Left lung (tissue), 10 donors: Measurements from ENCODE around the gene TMEM138. TPM values are rescaled to one million over a fixed set of nuclear protein-coding genes. Genes with fewer than 3 reads are reported as not detected.
A peak's percentile ranks its signal among the peaks of the same experiment; 100 is the strongest.

Experiments
- ATAC-seq: fragments of 200-7000 bp; cut with Tn5 transposase; one replicate; pipeline ENCODE4 v1.9.1; 2020; ENCODE audit warnings: moderate library complexity
- DNase-seq, 4 donors: peaks; one replicate each; pipeline ENCODE4 v3.0.0-alpha.2; 2013 to 2020
- H3K27ac ChIP-seq, 2 donors: fragments of 200-600 bp; sonication (generic) in 1 of 2; one replicate each; pipeline versions ENCODE4 v1.5.0 to v1.8.0; 2020 to 2021
- H3K27me3 ChIP-seq, 2 donors: fragments of 200-600 bp; sonication (generic) in 1 of 2; one replicate each; pipeline versions ENCODE4 v1.5.0 to v1.8.0; 2020 to 2021
- H3K36me3 ChIP-seq, 2 donors: fragments of 200-600 bp; sonication (generic) in 1 of 2; one replicate each; pipeline versions ENCODE4 v1.5.0 to v1.8.0; 2020 to 2021
- H3K4me1 ChIP-seq, 2 donors: fragments of 200-600 bp; one replicate each; pipeline ENCODE4 v1.8.0; 2021
- H3K4me3 ChIP-seq, 2 donors: fragments of 200-600 bp; sonication (generic) in 1 of 2; one replicate each; pipeline versions ENCODE4 v1.5.0 to v1.8.0; 2020 to 2021; ENCODE audit warnings: mild to moderate bottlenecking in 1 of 2
- H3K9me3 ChIP-seq, 2 donors: fragments of 200-600 bp; sonication (generic) in 1 of 2; one replicate each; pipeline versions ENCODE4 v1.5.0 to v1.8.0; 2020 to 2021
- CTCF ChIP-seq, 2 donors: fragments of 200-600 bp; sonication (generic) in 1 of 2; IDR thresholded peaks; one replicate each; pipeline versions ENCODE4 v1.5.0 to v1.8.0; 2021; ENCODE audit warnings: antibody characterized with exemption in 2 of 2
- intact Hi-C, 2 donors: fragments of 100-400 bp; cut with DNase I; formaldehyde crosslinking; loops; one replicate each; pipeline versions ENCODE4 v1.11.2 to v1.14.2; 2022
- polyA plus RNA-seq, 6 donors: library from polyadenylated mRNA; unstranded; fragments of 120-200 nt; gene quantifications; one replicate each; pipeline ENCODE4 v1.2.1, GENCODE V29; 2013; ENCODE audit not compliant: insufficient read length in 6 of 6
- total RNA-seq, 2 donors: library from RNA; stranded (reverse); fragmentation: NEBNext Ultra II Directional; extraction: Animal tissue kit (Norgen Biotek cat#: 25700); gene quantifications; one replicate each; pipeline ENCODE4 v1.2.1, GENCODE V29; 2021
- donor health status: DM: no; HTN: yes; CAD: no.
- donor health status: DM: no; HTN: no; CAD: no.

TMEM138 gene
- total and polyA plus RNA-seq, 8 donors, result 37.5 to 50.5 (median 43.2) TPM

DNA sequence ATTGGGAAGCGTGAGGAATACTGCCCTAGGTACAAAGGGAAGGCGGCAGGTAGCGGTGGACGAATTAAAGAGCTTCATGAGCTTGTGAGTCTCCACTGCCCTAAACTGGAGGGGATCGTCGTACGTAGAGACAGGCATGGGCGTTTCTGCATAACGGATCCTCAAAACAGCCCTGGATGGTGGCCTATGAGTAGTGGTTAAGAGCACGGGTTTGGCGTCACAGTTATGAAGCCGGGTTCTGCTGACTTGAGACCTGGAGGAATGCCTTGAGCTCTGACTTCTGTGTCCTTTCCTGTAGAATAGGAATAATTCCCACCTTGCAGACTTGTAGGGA is 335 bp downstream of the TMEM138 start:
- Histone ChIP-seq H3K36me3 (peaks cover 0 to 36% of the 10 kb centered on the region in 2 donors), H3K4me3 (peak overlapping the region; percentile 79 to 80), H3K27ac (peak overlapping the region; percentile 99), H3K4me1 (peaks cover 8 to 43% of the 10 kb centered on the region in 2 donors), H3K27me3 (no peaks in the 10 kb centered on the region), H3K9me3 (no peaks in the 10 kb centered on the region)
- intact Hi-C loops, result no loop called here
- ATAC-seq, result peak; percentile 14
- DNase-seq, result no peak
- TF ChIP-seq CTCF (IDR thresholded peaks at IDR 0.05), result no peak

- no peak for TF ChIP-seq CTCF (IDR thresholded peaks at IDR 0.05)
- no peaks in the 10 kb centered on the region for H3K27me3 ChIP-seq
- no peak overlapping the region for H3K27ac ChIP-seq
- H3K9me3 ChIP-seq, result no peaks in the 10 kb centered on the region
- peaks cover 0 to 52% of the 10 kb centered on the region in 2 donors for H3K36me3 ChIP-seq
- no peak for DNase-seq
- ATAC-seq, result no peak
- peaks cover 8 to 44% of the 10 kb centered on the region in 2 donors for H3K4me1 ChIP-seq
- intact Hi-C loops, result no loop called here
- no peak overlapping the region for H3K4me3 ChIP-seq
Measured at GRCh38 chr11:61364012-61364675, 2.0 kb downstream of the TMEM138 start.

GRCh38 chr11:61367406-61367805 is 5.2 kb downstream of the TMEM138 start:
- intact Hi-C loops, result loop anchor here in 1 of 2 donors (5.0 kb wide), 1 partner anchor 35 kb away; the partner anchor contains the start of genes DDB1 and TKFC
- H3K36me3 ChIP-seq, result peaks cover 0 to 75% of the 10 kb centered on the region in 2 donors
- H3K4me1 ChIP-seq, result peaks cover 8 to 21% of the 10 kb centered on the region in 2 donors
- no peak overlapping the region for H3K4me3 ChIP-seq
- no peak for DNase-seq
- H3K9me3 ChIP-seq, result no peaks in the 10 kb centered on the region
- TF ChIP-seq CTCF (IDR thresholded peaks at IDR 0.05), result no peak
- H3K27me3 ChIP-seq, result no peaks in the 10 kb centered on the region
- no peak overlapping the region for H3K27ac ChIP-seq
- no peak for ATAC-seq

DNA sequence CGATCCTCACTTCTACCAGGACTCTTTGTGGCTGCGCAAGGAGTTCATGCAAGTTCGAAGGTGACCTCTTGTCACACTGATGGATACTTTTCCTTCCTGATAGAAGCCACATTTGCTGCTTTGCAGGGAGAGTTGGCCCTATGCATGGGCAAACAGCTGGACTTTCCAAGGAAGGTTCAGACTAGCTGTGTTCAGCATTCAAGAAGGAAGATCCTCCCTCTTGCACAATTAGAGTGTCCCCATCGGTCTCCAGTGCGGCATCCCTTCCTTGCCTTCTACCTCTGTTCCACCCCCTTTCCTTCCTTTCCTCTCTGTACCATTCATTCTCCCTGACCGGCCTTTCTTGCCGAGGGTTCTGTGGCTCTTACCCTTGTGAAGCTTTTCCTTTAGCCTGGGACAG is 6.5 kb downstream of the TMEM138 start:
- TF ChIP-seq CTCF (IDR thresholded peaks at IDR 0.05), result no peak
- H3K9me3 ChIP-seq, result no peaks in the 10 kb centered on the region
- intact Hi-C loops, result loop anchor here in 1 of 2 donors (5.0 kb wide), 1 partner anchor 36 kb away; the partner anchor contains the start of genes DDB1 and TKFC
- H3K27me3 ChIP-seq, result no peaks in the 10 kb centered on the region
- DNase-seq (no peak), ATAC-seq (no peak)
- no peak overlapping the region for H3K27ac ChIP-seq
- no peak overlapping the region for H3K4me3 ChIP-seq
- H3K4me1 ChIP-seq, result peaks cover 0 to 11% of the 10 kb centered on the region in 2 donors
- H3K36me3 ChIP-seq, result peaks cover 0 to 75% of the 10 kb centered on the region in 2 donors

DNA sequence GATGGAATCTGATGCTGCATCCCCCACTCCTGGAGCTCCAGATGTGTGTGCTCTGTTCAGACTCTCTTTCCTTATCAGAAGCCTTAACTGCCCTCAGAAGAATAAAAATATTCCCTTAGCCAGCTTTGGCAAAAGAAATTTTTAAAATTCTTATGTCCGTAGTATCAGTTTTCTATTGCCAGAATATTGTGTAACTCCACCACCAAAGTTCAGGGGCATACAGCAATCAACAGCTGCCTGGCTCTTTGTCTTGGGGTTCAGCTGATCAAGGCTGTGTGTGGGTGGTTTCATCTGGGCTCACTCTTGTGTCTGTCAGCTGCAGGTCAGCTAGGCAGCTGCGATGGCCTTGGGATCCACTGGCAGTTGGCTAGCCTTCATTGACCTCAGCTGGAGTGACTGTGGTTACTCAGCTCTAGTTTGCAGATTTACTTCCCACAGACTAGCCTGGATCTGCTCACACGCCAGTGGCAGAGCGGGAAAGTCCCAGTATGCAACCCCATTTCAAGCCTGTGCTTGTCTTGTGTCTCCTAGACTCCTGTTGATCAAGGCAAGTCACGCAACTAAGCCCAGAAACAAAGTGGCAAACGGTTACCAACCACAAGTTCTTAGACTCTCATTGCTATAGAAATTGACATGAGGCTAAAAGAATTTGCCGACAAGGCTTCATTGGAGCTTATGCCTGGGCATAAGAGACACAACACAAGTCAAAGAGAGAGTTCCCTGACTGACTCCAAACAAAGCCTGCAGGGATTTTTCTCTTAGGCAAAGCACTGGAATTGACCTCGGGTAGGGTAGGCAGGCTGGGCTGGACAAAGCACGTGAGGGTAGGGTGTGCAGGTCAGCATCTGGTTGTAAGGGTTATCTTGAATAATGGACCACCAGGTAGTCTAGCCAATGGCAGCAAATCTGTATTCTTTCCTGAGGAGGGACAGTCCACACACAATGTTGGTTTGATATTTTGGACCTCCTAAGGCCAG is 7.5 kb downstream of the TMEM138 start:
- Histone ChIP-seq H3K27me3 (no peaks in the 10 kb centered on the region), H3K4me1 (peaks cover 0 to 7% of the 10 kb centered on the region in 2 donors), H3K9me3 (no peaks in the 10 kb centered on the region), H3K27ac (no peak overlapping the region), H3K4me3 (no peak overlapping the region), H3K36me3 (peaks cover 0 to 68% of the 10 kb centered on the region in 2 donors)
- intact Hi-C loops, result loop anchor here in 1 of 2 donors (5.0 kb wide), 1 partner anchor 37 kb away; the partner anchor contains the start of genes DDB1 and TKFC
- DNase-seq (peak in 2 of 4 donors; percentile 37 to 60), ATAC-seq (peak; percentile 86)
- TF ChIP-seq CTCF (IDR thresholded peaks at IDR 0.05), result no peak
